NCI-H2196 (cell line): ENCODE measurements around the gene SH3RF3.

ENCODE experiments used
- DNase-seq: peaks from one replicate; lab custom pipeline; 2025; ENCODE audit not compliant: unreplicated experiment; lab: John Stamatoyannopoulos, UW

The SH3RF3 gene

GRCh38 chr2:109138449-109138848, 9.4 kb downstream of the SH3RF3 start:
- no peak for DNase-seq

GRCh38 chr2:109139002-109139401, 10.0 kb downstream of the SH3RF3 start:
- no peak for DNase-seq

GRCh38 chr2:109139865-109140396, 10.9 kb downstream of the SH3RF3 start:
- DNase-seq, result no peak

- no peak for DNase-seq
These were observed 12.1 kb downstream of the SH3RF3 start for GRCh38 chr2:109141006-109141600.

GRCh38 chr2:109141727-109142283, 12.8 kb downstream of the SH3RF3 start:
- DNase-seq, result no peak

- no peak for DNase-seq
These were observed 13.6 kb downstream of the SH3RF3 start for GRCh38 chr2:109142416-109143210.

GRCh38 chr2:109143214-109144187, 14.5 kb downstream of the SH3RF3 start:
- DNase-seq, result no peak

- no peak for DNase-seq
These were observed 15.3 kb downstream of the SH3RF3 start for GRCh38 chr2:109144271-109144670.

GRCh38 chr2:109144721-109145120, 15.7 kb downstream of the SH3RF3 start:
- DNase-seq, result no peak

- DNase-seq, result no peak
These were observed 16.3 kb downstream of the SH3RF3 start for GRCh38 chr2:109145286-109145685.

GRCh38 chr2:109147405-109147804, 18.4 kb downstream of the SH3RF3 start:
- no peak for DNase-seq

- no peak for DNase-seq
These were observed 19.2 kb downstream of the SH3RF3 start for GRCh38 chr2:109148117-109148746.

- no peak for DNase-seq
These were observed 20.1 kb downstream of the SH3RF3 start for GRCh38 chr2:109148991-109149645.

GRCh38 chr2:109150559-109150958, 21.6 kb downstream of the SH3RF3 start:
- DNase-seq, result no peak

GRCh38 chr2:109151519-109151918, 22.5 kb downstream of the SH3RF3 start:
- no peak for DNase-seq

GRCh38 chr2:109153005-109153784, 24.2 kb downstream of the SH3RF3 start:
- no peak for DNase-seq

- DNase-seq, result no peak
These were observed 24.8 kb downstream of the SH3RF3 start for GRCh38 chr2:109153807-109154206.

- DNase-seq, result no peak
These were observed 25.2 kb downstream of the SH3RF3 start for GRCh38 chr2:109154226-109154625.
